Upper lobe of left lung (tissue), 6 donors: Measurements from ENCODE around the gene SLC24A1. TPM values are rescaled to one million over a fixed set of nuclear protein-coding genes. Genes with fewer than 3 reads are reported as not detected.

Experiments used
- ATAC-seq, 2 donors: fragments of 200-7000 bp; cut with Tn5 transposase; one replicate each; pipeline ENCODE4 v1.9.1; 2022; ENCODE audit warnings: mild to moderate bottlenecking in 2 of 2, moderate library complexity in 2 of 2; ENCODE audit not compliant: low FRiP score in 2 of 2
- DNase-seq, 2 donors: peaks; one replicate each; pipeline ENCODE4 v3.0.0-alpha.2; 2019 to 2020
- H3K27ac ChIP-seq, 4 donors: fragments of 200-600 bp; sonication (generic); one replicate each; pipeline ENCODE4 v1.5.1; 2016 to 2019
- H3K27me3 ChIP-seq, 4 donors: fragments of 200-600 bp; sonication (generic); one replicate each; pipeline ENCODE4 v1.5.1; 2017 to 2019
- H3K36me3 ChIP-seq, 4 donors: fragments of 200-600 bp; sonication (generic); one replicate each; pipeline ENCODE4 v1.5.1; 2016 to 2019
- H3K4me1 ChIP-seq, 4 donors: fragments of 200-600 bp; sonication (generic); one replicate each; pipeline ENCODE4 v1.5.1; 2018 to 2019
- H3K4me3 ChIP-seq, 4 donors: fragments of 200-600 bp; sonication (generic); one replicate each; pipeline ENCODE4 v1.5.1; 2017 to 2019; ENCODE audit warnings: mild to moderate bottlenecking in 2 of 4, moderate library complexity in 1 of 4
- H3K9me3 ChIP-seq, 4 donors: fragments of 200-600 bp; sonication (generic); one replicate each; pipeline ENCODE4 v1.5.1; 2018 to 2019
- EP300 ChIP-seq, 4 donors: sonication (generic); formaldehyde crosslinking; IDR thresholded peaks; one replicate each; pipeline ENCODE4 v1.5.1; 2017; ENCODE audit warnings: antibody characterized with exemption in 4 of 4, control low read depth in 2 of 4
- POLR2A ChIP-seq, 4 donors: fragments of 450-650 bp; IDR thresholded peaks; one replicate each; pipeline ENCODE4 v1.5.1; 2016 to 2017; ENCODE audit warnings: antibody characterized with exemption in 4 of 4, mild to moderate bottlenecking in 2 of 4
- POLR2AphosphoS5 ChIP-seq, 2 donors: sonication (generic); formaldehyde crosslinking; IDR thresholded peaks; one replicate each; pipeline ENCODE4 v1.5.1; 2017; ENCODE audit warnings: antibody characterized with exemption in 2 of 2
- WGBS, 2 donors: methylation state at CpG; one replicate each; pipeline ENCODE4 v1.1.5; 2017 to 2018; 5-methylcytosine and 5-hydroxymethylcytosine counted together
- total RNA-seq, 6 donors: library from RNA; depleted of rRNA in 4 of 6; stranded (reverse); fragments of >200 nt in 4 of 6; gene quantifications; one replicate each; pipeline versions ENCODE4 v1.1.0 to v1.2.1, GENCODE V29; 2016 to 2021
- TF ChIP-seq, protein P1 (sequence below), 6 experiments: fragments of 450-650 bp in 4 of 6; fragments of 200-600 bp in 2 of 6; sonication (generic) in 2 of 6; IDR thresholded peaks; one replicate each; pipeline ENCODE4 v1.5.1; 2016 to 2019; ENCODE audit warnings: antibody characterized with exemption in 6 of 6
- donor health status: DM: no; HTN: no; CAD: no; lungs with moderate emphysema.
- donor health status: DM: no; HTN: yes; CAD: no; lungs with severe emphysema.

Gene SLC24A1
- total RNA-seq, 6 donors from 2014 or later, result 7.1 to 17.8 (median 10.9) TPM

DNA sequence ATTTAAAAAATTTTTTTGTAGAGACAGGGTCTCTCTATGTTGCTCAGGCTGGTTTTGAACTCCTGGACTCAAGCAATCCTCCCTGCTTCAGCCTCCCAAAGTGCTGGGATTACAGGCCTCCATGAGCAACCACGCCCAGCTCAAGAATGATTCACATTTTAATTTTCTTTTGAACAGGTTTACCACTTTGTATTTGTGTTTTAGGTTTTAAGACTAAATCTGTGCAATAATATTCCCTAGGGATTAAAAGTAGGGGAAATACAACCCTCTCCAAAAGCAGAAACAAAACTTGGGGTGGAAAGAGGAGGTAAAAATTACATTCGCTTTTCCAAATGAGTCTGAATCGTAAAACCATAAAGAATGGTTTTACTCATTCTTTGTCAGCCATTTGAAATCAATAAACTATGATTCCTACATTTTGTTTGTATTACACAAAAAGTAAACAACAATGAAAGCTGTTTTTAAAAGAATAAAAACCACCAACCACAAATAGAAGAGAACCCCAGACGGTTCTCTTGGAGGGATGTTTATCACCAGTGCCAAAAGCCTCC, 37.8 kb downstream of the SLC24A1 start:
- Histone ChIP-seq H3K4me1 (no peaks in the 10 kb centered on the region), H3K36me3 (peaks cover 0 to 82% (median 23%) of the 10 kb centered on the region in 4 donors), H3K27me3 (no peaks in the 10 kb centered on the region), H3K4me3 (no peak overlapping the region), H3K9me3 (no peaks in the 10 kb centered on the region), H3K27ac (no peak overlapping the region)
- ATAC-seq (no peak), DNase-seq (no peak)
- TF ChIP-seq EP300 (IDR thresholded peaks at IDR 0.05), result no peak
- no peak for TF ChIP-seq POLR2A (IDR thresholded peaks at IDR 0.05)
- TF ChIP-seq, protein P1, sequence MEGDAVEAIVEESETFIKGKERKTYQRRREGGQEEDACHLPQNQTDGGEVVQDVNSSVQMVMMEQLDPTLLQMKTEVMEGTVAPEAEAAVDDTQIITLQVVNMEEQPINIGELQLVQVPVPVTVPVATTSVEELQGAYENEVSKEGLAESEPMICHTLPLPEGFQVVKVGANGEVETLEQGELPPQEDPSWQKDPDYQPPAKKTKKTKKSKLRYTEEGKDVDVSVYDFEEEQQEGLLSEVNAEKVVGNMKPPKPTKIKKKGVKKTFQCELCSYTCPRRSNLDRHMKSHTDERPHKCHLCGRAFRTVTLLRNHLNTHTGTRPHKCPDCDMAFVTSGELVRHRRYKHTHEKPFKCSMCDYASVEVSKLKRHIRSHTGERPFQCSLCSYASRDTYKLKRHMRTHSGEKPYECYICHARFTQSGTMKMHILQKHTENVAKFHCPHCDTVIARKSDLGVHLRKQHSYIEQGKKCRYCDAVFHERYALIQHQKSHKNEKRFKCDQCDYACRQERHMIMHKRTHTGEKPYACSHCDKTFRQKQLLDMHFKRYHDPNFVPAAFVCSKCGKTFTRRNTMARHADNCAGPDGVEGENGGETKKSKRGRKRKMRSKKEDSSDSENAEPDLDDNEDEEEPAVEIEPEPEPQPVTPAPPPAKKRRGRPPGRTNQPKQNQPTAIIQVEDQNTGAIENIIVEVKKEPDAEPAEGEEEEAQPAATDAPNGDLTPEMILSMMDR (IDR thresholded peaks at IDR 0.05), result no peak
- no peak for TF ChIP-seq POLR2AphosphoS5 (IDR thresholded peaks at IDR 0.05)
- WGBS, 2 donors, result 92% methylated on average over 4 of the region's 4 CpGs

DNA sequence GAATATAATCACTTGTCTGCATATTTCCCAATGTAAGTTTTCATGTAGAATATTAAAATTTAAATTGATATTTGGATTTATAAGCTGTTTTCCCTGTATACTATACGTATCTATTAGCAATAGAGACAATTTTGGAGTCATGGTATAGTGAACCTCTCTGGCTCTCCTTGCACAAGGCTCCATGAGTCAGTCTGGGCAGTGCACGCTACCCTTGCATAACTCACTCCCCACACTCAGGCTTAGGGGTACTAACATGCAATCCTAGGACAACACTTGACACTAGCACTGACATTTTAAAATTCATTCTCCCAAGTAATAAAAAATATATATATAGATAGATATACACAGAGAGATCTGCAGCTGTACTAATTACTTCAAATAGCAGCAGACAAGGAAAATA, 39.2 kb downstream of the SLC24A1 start:
- peaks cover 0 to 88% (median 28%) of the 10 kb centered on the region in 4 donors for H3K36me3 ChIP-seq
- ATAC-seq, result no peak
- no peaks in the 10 kb centered on the region for H3K4me1 ChIP-seq
- no peaks in the 10 kb centered on the region for H3K27me3 ChIP-seq
- 91% methylated on average over 2 of the region's 2 CpGs for WGBS, 2 donors
- DNase-seq, result no peak
- no peak overlapping the region for H3K27ac ChIP-seq
- no peaks in the 10 kb centered on the region for H3K9me3 ChIP-seq
- TF ChIP-seq EP300 (IDR thresholded peaks at IDR 0.05), result no peak
- TF ChIP-seq POLR2A (IDR thresholded peaks at IDR 0.05), result no peak
- TF ChIP-seq, protein P1 (IDR thresholded peaks at IDR 0.05), result no peak
- TF ChIP-seq POLR2AphosphoS5 (IDR thresholded peaks at IDR 0.05), result no peak
- no peak overlapping the region for H3K4me3 ChIP-seq

DNA sequence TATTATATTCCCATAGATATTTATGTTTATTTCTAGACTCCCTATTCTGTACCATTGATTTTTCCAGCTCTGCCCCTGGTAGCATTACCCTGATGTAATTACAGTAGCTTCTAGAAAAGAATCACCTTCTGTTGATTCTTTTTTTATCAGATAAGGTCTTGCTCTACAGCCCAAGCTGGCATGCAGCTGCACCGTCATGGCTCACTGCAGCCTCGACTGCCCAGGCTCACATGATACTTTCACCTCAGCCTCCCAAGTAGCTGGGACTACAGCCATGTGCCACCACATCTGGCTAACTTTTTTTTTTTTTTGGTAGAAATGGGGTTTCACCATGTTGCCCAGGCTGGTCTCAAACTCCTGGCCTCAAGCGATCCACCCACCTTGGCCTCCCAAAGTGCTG, 41.8 kb downstream of the SLC24A1 start:
- TF ChIP-seq, protein P1 (IDR thresholded peaks at IDR 0.05), result no peak
- TF ChIP-seq EP300 (IDR thresholded peaks at IDR 0.05), result no peak
- no peak for TF ChIP-seq POLR2A (IDR thresholded peaks at IDR 0.05)
- no peak for TF ChIP-seq POLR2AphosphoS5 (IDR thresholded peaks at IDR 0.05)
- ATAC-seq, result no peak
- no peaks in the 10 kb centered on the region for H3K9me3 ChIP-seq
- DNase-seq, result no peak
- H3K27me3 ChIP-seq, result no peaks in the 10 kb centered on the region
- H3K4me1 ChIP-seq, result no peaks in the 10 kb centered on the region
- no peak overlapping the region for H3K27ac ChIP-seq
- no peak overlapping the region for H3K4me3 ChIP-seq
- 98 to 100% methylated on average over 3 of the region's 3 CpGs for WGBS, 2 donors
- H3K36me3 ChIP-seq, result peaks cover 0 to 88% (median 36%) of the 10 kb centered on the region in 4 donors

DNA sequence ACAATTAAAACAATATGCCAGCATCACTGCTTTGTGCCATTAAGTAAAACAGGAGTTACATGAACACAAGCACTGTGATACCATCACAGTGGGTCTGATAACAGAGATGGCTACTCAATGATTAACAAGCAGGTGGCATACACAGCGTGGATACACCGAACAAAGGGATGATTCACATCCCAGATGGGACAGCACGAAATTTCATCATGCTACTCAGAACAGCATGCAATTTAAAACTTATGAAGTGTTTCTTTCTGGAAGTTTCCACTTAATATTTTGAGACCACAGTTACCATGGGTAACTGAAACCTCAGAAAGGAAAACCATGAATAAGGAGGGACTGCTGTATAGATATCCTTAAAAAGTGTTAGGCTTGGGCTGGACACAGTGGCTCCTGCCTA, 44.5 kb downstream of the SLC24A1 start:
- Histone ChIP-seq H3K36me3 (peaks cover 3 to 99% (median 42%) of the 10 kb centered on the region in 4 donors), H3K4me3 (no peak overlapping the region), H3K27ac (no peak overlapping the region), H3K9me3 (no peaks in the 10 kb centered on the region), H3K27me3 (no peaks in the 10 kb centered on the region), H3K4me1 (no peaks in the 10 kb centered on the region)
- no peak for TF ChIP-seq EP300 (IDR thresholded peaks at IDR 0.05)
- TF ChIP-seq, protein P1 (IDR thresholded peaks at IDR 0.05), result no peak
- TF ChIP-seq POLR2AphosphoS5 (IDR thresholded peaks at IDR 0.05), result no peak
- 78 to 92% methylated on average over 3 of the region's 3 CpGs for WGBS, 2 donors
- no peak for ATAC-seq
- no peak for DNase-seq

DNA sequence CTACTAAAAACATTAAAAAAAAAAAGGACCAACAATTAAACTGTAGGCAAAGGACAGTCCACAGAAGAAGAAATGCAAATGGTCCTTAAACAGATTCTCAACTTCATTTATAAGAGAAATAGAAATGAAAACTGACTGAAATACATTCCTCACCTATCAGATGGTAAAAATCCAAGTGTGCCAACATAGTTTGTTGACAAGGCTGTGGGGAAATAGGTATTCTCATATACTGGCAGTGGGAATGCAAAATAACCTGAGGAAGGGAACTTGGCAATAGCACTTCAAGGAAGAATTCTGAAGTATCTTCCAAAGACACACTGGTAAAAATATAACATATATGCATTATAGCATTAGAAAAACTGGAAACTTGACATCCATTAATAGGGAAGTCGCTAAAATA, 53.8 kb downstream of the SLC24A1 start:
- Histone ChIP-seq H3K4me1 (no peaks in the 10 kb centered on the region), H3K9me3 (no peaks in the 10 kb centered on the region), H3K27ac (no peak overlapping the region), H3K36me3 (peaks cover 0 to 55% (median 11%) of the 10 kb centered on the region in 4 donors), H3K27me3 (no peaks in the 10 kb centered on the region), H3K4me3 (no peak overlapping the region)
- no peak for DNase-seq
- no peak for TF ChIP-seq POLR2AphosphoS5 (IDR thresholded peaks at IDR 0.05)
- TF ChIP-seq, protein P1 (IDR thresholded peaks at IDR 0.05), result no peak
- TF ChIP-seq POLR2A (IDR thresholded peaks at IDR 0.05), result no peak
- no peak for TF ChIP-seq EP300 (IDR thresholded peaks at IDR 0.05)
- 76 to 86% methylated on average over 1 of the region's 1 CpG for WGBS, 2 donors
- ATAC-seq, result no peak
